Gastroesophageal sphincter (tissue), 4 donors: ENCODE results near the gene C20orf96. TPM values are rescaled to one million over a fixed set of nuclear protein-coding genes. Genes with fewer than 3 reads are reported as not detected.

Experiments used
- ATAC-seq: fragments of 150-250 bp; one replicate; pipeline ENCODE4 v1.9.1; 2016; ENCODE audit warnings: mild to moderate bottlenecking, moderate library complexity
- H3K27ac ChIP-seq, 4 donors: fragments of 200-600 bp; sonication (generic) in 3 of 4; 1 replicate in 3 of 4; 2 replicates in 1 of 4; pipeline ENCODE4 v1.5.1; 2016 to 2019
- H3K27me3 ChIP-seq: fragments of 200-600 bp; sonication (generic); one replicate; pipeline ENCODE4 v1.5.1; 2019
- H3K36me3 ChIP-seq, 2 donors: fragments of 200-600 bp; sonication (generic); one replicate each; pipeline ENCODE4 v1.5.1; 2019; ENCODE audit warnings: control low read depth in 1 of 2
- H3K4me1 ChIP-seq, 3 donors: fragments of 200-600 bp; sonication (generic); 1 replicate in 2 of 3; 2 replicates in 1 of 3; pipeline ENCODE4 v1.5.1; 2016 to 2019; ENCODE audit warnings: control low read depth in 2 of 3
- H3K4me3 ChIP-seq, 2 donors: fragments of 200-600 bp; sonication (generic); one replicate each; pipeline ENCODE4 v1.5.1; 2019; ENCODE audit warnings: mild to moderate bottlenecking in 1 of 2, moderate library complexity in 1 of 2
- H3K9me3 ChIP-seq, 3 donors: fragments of 200-600 bp; sonication (generic); one replicate each; pipeline ENCODE4 v1.5.1; 2017 to 2019; ENCODE audit warnings: control low read depth in 2 of 3
- CTCF ChIP-seq, 4 experiments: fragments of 200-600 bp in 2 of 4; fragments of 450-650 bp in 2 of 4; sonication (generic) in 1 of 4; IDR thresholded peaks; one replicate each; pipeline ENCODE4 v1.5.1; 2017 to 2019; ENCODE audit warnings: antibody characterized with exemption in 4 of 4, mild to moderate bottlenecking in 2 of 4, moderate library complexity in 2 of 4
- EP300 ChIP-seq: sonication (generic); formaldehyde crosslinking; IDR thresholded peaks from one replicate; pipeline ENCODE4 v1.6.1; 2017; ENCODE audit warnings: antibody characterized with exemption, mild to moderate bottlenecking
- POLR2A ChIP-seq, 2 donors: fragments of 450-650 bp; IDR thresholded peaks; one replicate each; pipeline ENCODE4 v1.6.1; 2017; ENCODE audit warnings: antibody characterized with exemption in 2 of 2, mild to moderate bottlenecking in 2 of 2, moderate library complexity in 1 of 2
- POLR2AphosphoS5 ChIP-seq: sonication (generic); formaldehyde crosslinking; IDR thresholded peaks from one replicate; pipeline ENCODE4 v1.6.1; 2017; ENCODE audit warnings: antibody characterized with exemption
- WGBS, 2 donors: methylation state at CpG; one replicate each; pipeline ENCODE4 v1.1.5; 2018; ENCODE audit warnings: low coverage in 1 of 2; 5-methylcytosine and 5-hydroxymethylcytosine counted together
- total RNA-seq, 4 donors: library from RNA; depleted of rRNA; stranded (reverse); fragments of >200 nt; gene quantifications; one replicate each; pipeline ENCODE4 v1.1.0, GENCODE V29; 2016

C20orf96 gene
- total RNA-seq, 4 donors from 2014 or later = 0.67 to 3.1 (median 1.3) TPM

- TF ChIP-seq EP300 (no peak), POLR2AphosphoS5 (peak; percentile 41), POLR2A (IDR thresholded peaks at IDR 0.05) (peak; percentile 31 to 34)
- Histone ChIP-seq H3K4me1 (peaks cover 0 to 52% (median 30%) of the 10 kb centered on the region in 3 donors), H3K9me3 (no peaks in the 10 kb centered on the region), H3K27ac (peak overlapping the region; percentile 86 to 100 (median 97)), H3K4me3 (peak overlapping the region; percentile 75 to 99), H3K36me3 (no peaks in the 10 kb centered on the region), H3K27me3 (no peaks in the 10 kb centered on the region)
- WGBS, 2 donors = 0% methylated on average over 6 of the region's 75 CpGs; no CpG with 5 or more reads in 1 of the 2 donors
- peak; percentile 23 for ATAC-seq
These were observed 7.6 kb upstream of the C20orf96 start for GRCh38 chr20:297925-298775.

GRCh38 chr20:297098-297924, 6.8 kb upstream of the C20orf96 start, which contains the start of gene ZCCHC3:
TSS of gene ZCCHC3 (plus strand) at chr20:297570. CDS start at chr20:297587, 17 bp downstream.
- no peak for TF ChIP-seq EP300
- TF ChIP-seq POLR2AphosphoS5 = peak; percentile 79
- TF ChIP-seq CTCF (IDR thresholded peaks at IDR 0.05) = peak in 3 of 4 experiments; percentile 19 to 45 (median 34)
- peak; percentile 47 to 51 for TF ChIP-seq POLR2A (IDR thresholded peaks at IDR 0.05)
- peak within 1 kb of the TSS; percentile 75 to 99 for H3K4me3 ChIP-seq
- H3K27me3 ChIP-seq = no peaks in the 10 kb centered on the region
- H3K36me3 ChIP-seq = no peaks in the 10 kb centered on the region
- peak within 1 kb of the TSS; percentile 86 to 100 (median 97) for H3K27ac ChIP-seq
- H3K9me3 ChIP-seq = no peaks in the 10 kb centered on the region
- WGBS, 2 donors = 0% methylated on average over 14 to 53 of the region's 99 CpGs
- peaks cover 0 to 49% (median 30%) of the 10 kb centered on the region in 3 donors for H3K4me1 ChIP-seq
- ATAC-seq = peak; percentile 96

GRCh38 chr20:295804-296203, 5.3 kb upstream of the C20orf96 start:
- no peak for TF ChIP-seq CTCF (IDR thresholded peaks at IDR 0.05)
- no peak for TF ChIP-seq POLR2AphosphoS5
- TF ChIP-seq POLR2A (IDR thresholded peaks at IDR 0.05) = no peak
- no peak overlapping the region for H3K27ac ChIP-seq
- H3K27me3 ChIP-seq = no peaks in the 10 kb centered on the region
- H3K4me1 ChIP-seq = peaks cover 3 to 43% (median 22%) of the 10 kb centered on the region in 3 donors
- 83 to 88% methylated on average over 4 of the region's 4 CpGs for WGBS, 2 donors
- no peak overlapping the region for H3K4me3 ChIP-seq
- H3K9me3 ChIP-seq = no peaks in the 10 kb centered on the region
- H3K36me3 ChIP-seq = no peaks in the 10 kb centered on the region
- ATAC-seq = no peak

- H3K27ac ChIP-seq = no peak overlapping the region
- H3K27me3 ChIP-seq = no peaks in the 10 kb centered on the region
- 76 to 100% methylated on average over 1 to 3 of the region's 5 CpGs for WGBS, 2 donors
- ATAC-seq = no peak
- H3K9me3 ChIP-seq = no peaks in the 10 kb centered on the region
- H3K36me3 ChIP-seq = no peaks in the 10 kb centered on the region
- TF ChIP-seq POLR2A (IDR thresholded peaks at IDR 0.05) = no peak
- no peak for TF ChIP-seq EP300
- TF ChIP-seq POLR2AphosphoS5 = no peak
- TF ChIP-seq CTCF (IDR thresholded peaks at IDR 0.05) = no peak
- no peak overlapping the region for H3K4me3 ChIP-seq
- H3K4me1 ChIP-seq = peaks cover 3 to 38% (median 11%) of the 10 kb centered on the region in 3 donors
These were observed 4.1 kb upstream of the C20orf96 start for GRCh38 chr20:294602-295001.

GRCh38 chr20:289693-290083, 862 bp downstream of the C20orf96 start:
- H3K27me3 ChIP-seq = no peaks in the 10 kb centered on the region
- 31 to 40% methylated on average over 2 of the region's 2 CpGs for WGBS, 2 donors
- TF ChIP-seq POLR2A (IDR thresholded peaks at IDR 0.05) (no peak), CTCF (IDR thresholded peaks at IDR 0.05) (no peak), EP300 (no peak), POLR2AphosphoS5 (no peak)
- peak overlapping the region; percentile 19 to 87 (median 85) for H3K27ac ChIP-seq
- no peak for ATAC-seq
- H3K4me1 ChIP-seq = peaks cover 0 to 24% (median 3%) of the 10 kb centered on the region in 3 donors
- H3K9me3 ChIP-seq = no peaks in the 10 kb centered on the region
- H3K36me3 ChIP-seq = no peaks in the 10 kb centered on the region
- peak overlapping the region; percentile 40 to 68 for H3K4me3 ChIP-seq
